ENCODE measurements around the gene RNF130. TPM values are rescaled to one million over a fixed set of nuclear protein-coding genes. Genes with fewer than 3 reads are reported as not detected.

Gene RNF130
- total RNA-seq, 1 donor from 2014 or later: 67.3 TPM

- Mint-ChIP-seq H3K36me3 (ENCODE audit: low read depth, unreplicated experiment) (peaks cover 20% of the 10 kb centered on the region), H3K27me3 (ENCODE audit: unreplicated experiment) (peaks cover 3% of the 10 kb centered on the region), H3K9me3 (ENCODE audit: unreplicated experiment) (no peaks in the 10 kb centered on the region), H3K27ac (ENCODE audit: unreplicated experiment) (no peak overlapping the region), H3K4me1 (ENCODE audit: unreplicated experiment) (peaks cover 12% of the 10 kb centered on the region), H3K4me3 (ENCODE audit: unreplicated experiment) (peak overlapping the region; percentile 93)
- no peak for TF ChIP-seq CTCF (IDR thresholded peaks at IDR 0.05; ENCODE audit: unreplicated experiment)
- peak; percentile 32 for DNase-seq (ENCODE audit: low spot score)
Measured at GRCh38 chr5:179906795-179907555, 164.6 kb downstream of the RNF130 start.

- Mint-ChIP-seq H3K4me1 (ENCODE audit: unreplicated experiment) (peaks cover 10% of the 10 kb centered on the region), H3K27ac (ENCODE audit: unreplicated experiment) (peak overlapping the region; percentile 79), H3K9me3 (ENCODE audit: unreplicated experiment) (no peaks in the 10 kb centered on the region), H3K36me3 (ENCODE audit: low read depth, unreplicated experiment) (peaks cover 22% of the 10 kb centered on the region), H3K4me3 (ENCODE audit: unreplicated experiment) (peak overlapping the region; percentile 93), H3K27me3 (ENCODE audit: unreplicated experiment) (peaks cover 3% of the 10 kb centered on the region)
- TF ChIP-seq CTCF (IDR thresholded peaks at IDR 0.05; ENCODE audit: unreplicated experiment): no peak
- no peak for DNase-seq (ENCODE audit: low spot score)
Measured at GRCh38 chr5:179906294-179906794, 165.2 kb downstream of the RNF130 start.

GRCh38 chr5:179905161-179905560, 166.4 kb downstream of the RNF130 start:
- DNase-seq (ENCODE audit: low spot score): no peak
- no peak for TF ChIP-seq CTCF (IDR thresholded peaks at IDR 0.05; ENCODE audit: unreplicated experiment)
- no peak overlapping the region for H3K27ac Mint-ChIP-seq (ENCODE audit: unreplicated experiment)
- no peaks in the 10 kb centered on the region for H3K9me3 Mint-ChIP-seq (ENCODE audit: unreplicated experiment)
- peak overlapping the region; percentile 1 for H3K4me3 Mint-ChIP-seq (ENCODE audit: unreplicated experiment)
- peaks cover 22% of the 10 kb centered on the region for H3K36me3 Mint-ChIP-seq (ENCODE audit: low read depth, unreplicated experiment)
- peaks cover 10% of the 10 kb centered on the region for H3K4me1 Mint-ChIP-seq (ENCODE audit: unreplicated experiment)
- H3K27me3 Mint-ChIP-seq (ENCODE audit: unreplicated experiment): peaks cover 3% of the 10 kb centered on the region

Small RNA genes lying within 50 kb of the gene (microRNA-seq; reads per million reads assigned to microRNA genes)
- gene MIR340 (ENCODE audit: unreplicated experiment): 221 reads per million, percentile 86 among the genes with 10 or more reads in this experiment

Other genes starting within 250 kb of the RNF130 start
- gene MRNIP, start 212.9 kb downstream of the RNF130 start, total RNA-seq (ENCODE audit: unreplicated experiment): 38.5 TPM
- 138 TPM for gene TBC1D9B, start 163.9 kb downstream of the RNF130 start, total RNA-seq (ENCODE audit: unreplicated experiment)
- gene RASGEF1C, start 137.5 kb upstream of the RNF130 start, total RNA-seq (ENCODE audit: unreplicated experiment): 0.64 TPM
- 51.5 TPM for gene MAPK9, start 220.3 kb upstream of the RNF130 start, total RNA-seq (ENCODE audit: unreplicated experiment)